GM21723 (cell line): ENCODE data around the gene RHBDD1.
A peak's percentile ranks its signal among the peaks of the same experiment; 100 is the strongest.

ENCODE experiments used
- ATAC-seq: cut with Tn5 transposase; IDR thresholded peaks from one replicate; pipeline ENCODE4 v1.9.1; 2021; ENCODE audit warnings: mild to moderate bottlenecking, moderate library complexity; ENCODE audit not compliant: unreplicated experiment

Gene RHBDD1

DNA sequence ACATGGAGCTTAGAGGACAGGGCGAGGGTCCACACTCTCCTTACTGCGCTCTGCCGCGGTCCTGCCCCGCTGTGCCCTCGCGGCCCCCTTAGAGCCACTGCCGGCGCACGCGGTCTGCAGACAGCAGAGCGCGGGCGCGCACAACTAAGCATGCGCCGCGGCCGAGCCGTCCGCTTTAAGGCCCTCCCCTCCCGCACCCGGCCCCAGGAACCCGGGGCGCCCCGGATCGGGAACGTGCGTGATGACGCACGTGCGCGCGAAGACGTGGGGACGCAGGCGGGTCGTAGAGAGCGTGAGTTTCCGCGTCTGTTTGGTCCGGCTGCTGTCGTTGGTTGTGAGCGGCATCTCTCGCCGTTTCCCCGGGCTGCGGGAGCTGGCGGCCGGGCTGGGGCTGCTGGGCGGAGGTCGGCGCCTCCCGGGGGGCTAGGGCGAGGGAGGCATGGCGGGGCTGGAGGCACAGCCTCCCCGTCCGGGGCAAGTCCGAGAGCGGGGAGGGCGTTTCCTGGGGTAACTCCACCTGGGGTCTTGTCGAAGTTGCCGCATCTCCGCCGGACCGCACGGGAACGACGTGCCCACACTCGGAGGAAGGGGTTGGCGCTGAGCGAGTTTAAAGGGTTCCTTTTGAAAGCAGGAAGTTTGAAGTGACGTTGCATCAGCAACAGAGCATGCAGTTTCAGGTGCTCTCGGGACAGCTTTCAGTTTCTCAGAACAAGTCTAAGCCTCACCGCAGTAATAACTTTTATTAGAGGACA is at the start of gene RHBDD1:
Gene RHBDD1, plus strand, starts transcription at position 259 of the 752 bp plus-strand sequence. CDS start 28,640 bp downstream, outside the sequence.
- peak; percentile 86 for ATAC-seq

DNA sequence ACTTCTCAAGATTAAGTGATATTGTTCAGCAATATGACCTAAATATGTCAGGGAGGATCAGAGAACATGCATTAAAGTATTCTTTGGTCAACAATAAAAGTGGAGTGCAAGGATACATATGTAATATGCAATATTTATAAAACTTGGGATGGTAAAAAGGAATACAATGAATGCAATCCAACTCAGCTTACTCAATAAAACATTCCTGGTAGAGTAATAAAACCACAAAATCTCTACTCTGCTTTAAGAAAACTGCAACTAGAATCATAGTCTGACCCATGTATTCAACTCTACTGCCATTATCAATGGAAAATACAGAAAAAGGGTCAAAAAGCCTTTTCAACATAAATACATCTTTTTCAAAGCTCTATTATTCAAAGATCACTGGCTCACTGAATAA is 47.8 kb upstream of the RHBDD1 start:
- no peak for ATAC-seq

- ATAC-seq = no peak
These were observed 46.9 kb upstream of the RHBDD1 start for GRCh38 chr2:226788881-226789490.

DNA sequence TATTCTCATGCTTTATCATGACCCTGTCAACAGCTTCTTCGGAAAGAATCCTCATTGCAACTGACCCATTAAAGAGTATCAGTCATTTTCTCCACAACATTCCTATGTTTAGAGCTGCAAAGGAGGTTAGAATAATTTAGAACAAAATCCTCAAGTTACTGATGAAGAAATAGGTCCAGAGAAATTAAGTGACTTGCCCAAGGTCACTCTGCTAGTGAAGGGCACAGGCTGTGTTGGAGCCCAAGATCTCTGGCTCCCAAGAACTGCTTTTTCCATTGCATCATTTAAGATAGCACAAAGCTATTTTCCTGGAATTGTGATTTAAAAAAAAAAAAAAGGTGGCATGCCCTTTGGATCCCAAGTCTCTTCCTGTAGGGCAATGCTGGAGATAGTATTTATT is 45.8 kb upstream of the RHBDD1 start:
- ATAC-seq = no peak

DNA sequence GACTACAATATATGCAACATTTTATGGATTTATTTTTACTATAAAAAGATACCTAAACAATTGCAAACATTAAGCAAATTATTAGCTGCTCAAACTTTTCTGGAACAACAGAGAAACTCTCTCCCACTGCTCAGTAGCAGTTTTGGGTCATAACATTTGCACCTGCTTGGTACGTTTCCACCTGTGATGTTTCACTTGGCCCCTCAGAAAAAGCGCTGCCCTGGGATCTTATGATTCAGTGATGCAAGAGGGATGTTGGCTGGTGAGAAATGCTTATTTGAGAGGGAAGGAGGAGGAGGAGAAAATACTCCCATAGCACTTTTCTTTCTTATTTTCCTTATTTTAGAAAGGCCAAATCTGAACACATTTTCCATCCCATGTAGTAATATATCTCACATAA is 45.4 kb upstream of the RHBDD1 start:
- ATAC-seq = no peak

GRCh38 chr2:226791056-226791486 is 44.8 kb upstream of the RHBDD1 start:
- peak; percentile 65 for ATAC-seq

GRCh38 chr2:226791487-226792081 is 44.3 kb upstream of the RHBDD1 start:
- ATAC-seq = peak; percentile 98

GRCh38 chr2:226792155-226792881 is 43.5 kb upstream of the RHBDD1 start:
- ATAC-seq = no peak

DNA sequence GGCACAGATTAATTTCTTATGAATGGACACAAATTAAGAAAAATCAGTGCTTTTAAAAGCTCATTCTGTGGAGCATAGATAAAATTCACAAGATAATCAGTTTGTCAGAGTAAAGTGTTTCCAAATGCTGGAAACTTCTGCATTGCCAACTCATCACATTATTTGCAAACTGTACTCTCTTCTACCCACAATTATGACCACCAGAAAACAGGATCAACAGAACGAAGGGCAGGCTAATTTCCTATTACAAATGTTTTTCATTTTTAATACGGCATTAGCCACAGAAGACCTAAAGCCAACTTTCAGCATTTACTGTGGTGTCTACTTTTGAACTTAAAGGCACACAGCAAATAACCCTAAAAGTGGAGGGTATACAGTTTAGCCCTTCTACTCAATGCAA is 42.2 kb upstream of the RHBDD1 start:
- no peak for ATAC-seq

GRCh38 chr2:226794196-226794661 is 41.6 kb upstream of the RHBDD1 start:
- no peak for ATAC-seq

DNA sequence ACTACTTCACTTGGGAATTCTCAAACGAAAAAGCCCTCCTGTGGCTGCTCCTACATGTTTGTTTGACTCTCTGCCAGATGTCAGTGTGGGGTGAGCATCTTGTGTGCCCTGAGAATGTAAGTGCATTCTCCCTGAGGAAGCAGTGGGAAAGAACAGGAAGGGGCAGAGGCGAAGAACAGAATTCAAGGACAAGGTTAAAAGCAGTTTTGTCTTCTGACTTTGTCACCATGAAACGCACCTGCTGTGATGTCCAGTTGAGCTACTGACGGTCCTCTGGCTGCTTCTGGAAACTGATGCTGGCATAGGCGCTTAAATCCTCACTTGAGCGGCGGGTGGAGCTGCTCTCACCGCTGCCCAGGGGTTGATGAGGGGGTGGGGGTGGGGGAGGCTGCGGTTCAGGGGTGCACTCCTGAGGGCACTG is 41.1 kb upstream of the RHBDD1 start:
- no peak for ATAC-seq

DNA sequence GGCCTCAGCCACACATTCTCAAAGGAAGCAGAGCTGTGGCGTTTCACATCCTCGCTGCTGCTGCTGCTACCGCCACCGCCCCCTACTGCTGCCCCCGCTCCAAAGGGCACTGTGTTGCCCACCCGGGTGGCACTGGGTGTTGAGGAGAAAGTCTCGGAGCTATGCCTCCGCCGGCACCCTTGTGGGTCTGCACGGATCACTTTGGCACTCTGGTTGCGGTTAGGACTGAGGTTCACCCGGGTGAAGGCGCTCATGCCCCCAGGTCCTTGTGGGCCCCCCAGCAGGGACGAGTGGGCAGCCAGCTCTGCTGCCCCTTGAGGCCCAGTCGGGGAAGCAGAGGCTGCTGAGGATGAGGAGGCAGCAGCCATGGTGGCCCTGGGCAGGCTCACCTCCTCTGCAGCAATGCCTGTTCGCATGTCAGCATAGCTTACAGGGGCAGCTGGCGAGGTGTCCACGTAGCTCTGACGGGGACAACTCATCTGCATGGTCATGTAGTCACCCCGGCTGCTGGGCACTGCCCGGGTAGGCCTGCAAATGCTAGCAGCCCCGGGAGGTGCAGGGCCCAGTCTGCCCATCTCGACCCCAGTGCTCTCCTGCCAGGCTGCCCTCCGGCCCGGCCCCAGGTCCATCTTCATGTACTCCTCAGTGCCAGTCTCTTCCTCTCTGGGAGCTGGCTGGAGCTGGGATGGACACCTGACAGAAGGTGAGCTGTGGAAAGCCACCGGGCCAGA is 40.4 kb upstream of the RHBDD1 start:
- ATAC-seq = no peak

DNA sequence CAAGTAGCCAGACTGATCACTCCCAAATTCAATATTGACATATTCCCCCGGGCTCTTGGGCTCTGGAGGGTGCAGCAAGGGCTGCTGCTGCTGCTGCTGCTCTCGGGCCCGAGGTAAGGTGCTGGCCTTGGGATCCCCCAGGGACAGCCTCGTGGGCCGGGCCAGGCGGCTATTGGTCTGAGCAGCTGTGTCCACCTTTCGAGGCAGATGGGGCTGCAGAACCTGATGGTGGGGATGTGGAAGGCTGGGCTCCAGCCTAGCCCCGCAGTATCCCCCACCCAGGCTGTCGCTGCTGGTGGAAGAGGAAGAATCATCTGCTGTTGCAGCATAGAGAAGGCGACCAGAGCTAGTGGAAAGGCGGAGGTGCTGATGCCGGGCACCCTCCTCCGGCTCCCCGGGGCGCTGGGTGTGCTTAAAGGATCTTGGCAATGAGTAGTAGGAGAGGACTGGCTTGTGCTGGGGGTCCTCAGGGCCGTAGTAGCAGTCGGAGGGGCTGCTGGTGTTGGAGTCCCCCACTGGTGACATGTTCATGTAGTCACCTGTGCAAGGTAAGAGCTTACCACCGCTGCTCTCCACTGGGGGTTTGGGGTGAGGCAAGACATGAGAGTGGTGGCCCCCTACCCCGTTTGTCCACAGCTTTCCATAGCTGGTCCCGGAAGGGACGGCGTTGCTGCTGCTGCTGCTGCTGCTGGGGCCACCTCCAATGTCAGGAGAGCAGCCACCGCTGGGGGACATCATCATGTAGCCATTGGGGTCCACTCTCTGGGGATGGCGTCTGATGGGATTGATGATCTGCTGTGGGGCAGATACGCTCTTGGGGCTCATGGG is 39.6 kb upstream of the RHBDD1 start:
- ATAC-seq = no peak

DNA sequence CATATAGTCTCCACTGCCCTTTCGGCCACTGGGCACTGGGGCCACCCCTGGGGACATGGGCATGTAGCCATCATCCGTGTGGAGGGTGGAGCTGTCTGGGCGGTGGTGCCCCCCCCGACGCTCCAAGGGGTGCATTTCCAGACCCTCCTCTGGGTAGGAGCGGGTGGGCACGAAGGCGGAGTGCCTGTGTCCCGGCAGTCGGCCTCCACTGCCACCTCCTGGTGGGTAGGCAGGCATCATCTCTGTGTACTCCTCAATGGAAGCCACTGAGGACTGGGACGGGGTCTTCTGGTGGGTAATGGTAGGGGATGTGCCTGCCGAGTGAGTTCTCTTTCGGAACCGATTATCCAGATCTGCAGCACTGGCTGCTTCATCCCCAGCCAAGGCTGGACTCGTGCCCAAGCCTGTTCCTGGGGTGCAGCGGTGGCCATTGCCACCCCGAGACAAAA is 39.0 kb upstream of the RHBDD1 start:
- no peak for ATAC-seq

DNA sequence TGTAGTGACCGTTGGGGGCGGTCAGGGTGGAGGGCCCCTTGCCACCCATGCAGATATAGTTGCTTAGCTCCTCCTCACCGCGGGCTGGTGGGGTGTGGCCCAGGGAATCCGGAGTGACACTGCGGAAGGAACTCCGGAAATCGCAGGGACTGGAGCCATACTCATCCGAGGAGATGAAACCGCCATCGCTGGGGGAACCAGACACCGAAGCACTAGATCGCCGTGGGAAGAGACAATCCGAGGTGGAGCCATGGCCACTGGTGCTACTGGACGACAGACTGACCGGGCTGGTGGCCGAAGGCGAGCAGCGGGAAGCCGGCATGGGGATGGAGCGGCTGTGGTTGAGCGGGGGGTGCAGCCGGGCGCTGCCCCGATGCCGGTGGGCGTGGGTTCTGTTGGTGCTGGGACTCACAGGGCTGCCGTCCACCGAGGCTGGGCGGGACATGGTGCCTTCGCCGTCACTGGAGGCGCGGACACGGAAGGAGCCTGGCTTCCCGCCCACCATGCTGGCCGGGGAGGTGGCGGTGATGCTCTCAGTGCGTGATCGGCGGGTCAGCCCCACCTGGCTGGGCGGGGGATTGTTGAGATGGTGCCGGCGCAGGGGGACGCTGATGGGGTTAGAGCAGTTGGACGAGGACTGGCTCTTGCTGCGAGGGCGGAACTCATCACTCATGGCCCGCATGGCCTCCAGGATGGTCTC is 38.4 kb upstream of the RHBDD1 start:
- no peak for ATAC-seq

DNA sequence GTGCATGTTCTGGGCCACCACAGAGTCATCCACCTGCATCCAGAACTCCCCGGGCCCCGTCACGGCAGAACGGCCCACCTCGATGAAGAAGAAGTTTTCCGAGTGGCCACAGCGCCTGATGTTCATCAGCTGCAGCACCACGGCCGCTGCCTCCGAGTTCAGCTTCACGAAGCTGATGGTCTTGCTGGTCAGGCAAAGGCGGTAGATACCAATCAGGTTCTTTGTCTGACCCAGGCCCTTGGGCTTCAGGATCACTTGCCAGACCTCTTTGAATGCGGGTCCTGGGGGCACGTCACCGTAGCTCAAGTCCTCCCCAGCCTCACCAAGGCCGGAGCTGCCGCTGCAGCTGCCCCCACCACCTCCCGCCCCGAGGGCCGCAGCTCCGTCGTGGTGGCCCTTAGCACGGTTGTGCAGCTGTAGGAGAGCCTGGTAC is 37.8 kb upstream of the RHBDD1 start:
- no peak for ATAC-seq

- peak; percentile 33 for ATAC-seq
These were observed 37.2 kb upstream of the RHBDD1 start for GRCh38 chr2:226798422-226799210.
